Activated naive CD4-positive, alpha-beta T cell treated with anti-CD3 and anti-CD28 coated beads for 36 hours (primary cell): Measurements from ENCODE around the gene IRF2. TPM values are rescaled to one million over a fixed set of nuclear protein-coding genes. Genes with fewer than 3 reads are reported as not detected.

Experiments
- CTCF ChIA-PET: fragments of 350-600 bp; sonication (Branson Sonifier 250); formaldehyde crosslinking; loops from one replicate; lab custom pipeline; 2021; ENCODE audit warnings: antibody characterized with exemption; lab: Charles Lee
- DNase-seq: peaks from one replicate; pipeline ENCODE4 v3.0.0-alpha.2; 2020
- H3K27ac Mint-ChIP-seq: one replicate; pipeline ENCODE4 v1.8.0; 2021; ENCODE audit warnings: mild to moderate bottlenecking, mixed read lengths
- H3K27me3 Mint-ChIP-seq: one replicate; pipeline ENCODE4 v1.8.0; 2021; ENCODE audit warnings: low read depth, mixed read lengths
- H3K36me3 Mint-ChIP-seq: one replicate; pipeline ENCODE4 v1.8.0; 2021; ENCODE audit warnings: low read depth, mixed read lengths
- H3K4me1 Mint-ChIP-seq: one replicate; pipeline ENCODE4 v1.8.0; 2021; ENCODE audit warnings: low read depth, mixed read lengths
- H3K4me3 Mint-ChIP-seq: one replicate; pipeline ENCODE4 v1.8.0; 2021; ENCODE audit warnings: mild to moderate bottlenecking, moderate library complexity, mixed read lengths
- H3K9me3 Mint-ChIP-seq: one replicate; pipeline ENCODE4 v1.8.0; 2021; ENCODE audit warnings: mixed read lengths
- intact Hi-C: fragments of 100-400 bp; cut with micrococcal nuclease; formaldehyde crosslinking; loops from one replicate; pipeline ENCODE4 v1.15.1; 2023
- total RNA-seq, 2 experiments: library from RNA; stranded (reverse); gene quantifications; one replicate each; pipeline ENCODE4 v1.2.3, GENCODE V29; 2021

Gene IRF2
- total RNA-seq, 2 experiments from 2014 or later: 37.3 to 38.3 TPM

DNA sequence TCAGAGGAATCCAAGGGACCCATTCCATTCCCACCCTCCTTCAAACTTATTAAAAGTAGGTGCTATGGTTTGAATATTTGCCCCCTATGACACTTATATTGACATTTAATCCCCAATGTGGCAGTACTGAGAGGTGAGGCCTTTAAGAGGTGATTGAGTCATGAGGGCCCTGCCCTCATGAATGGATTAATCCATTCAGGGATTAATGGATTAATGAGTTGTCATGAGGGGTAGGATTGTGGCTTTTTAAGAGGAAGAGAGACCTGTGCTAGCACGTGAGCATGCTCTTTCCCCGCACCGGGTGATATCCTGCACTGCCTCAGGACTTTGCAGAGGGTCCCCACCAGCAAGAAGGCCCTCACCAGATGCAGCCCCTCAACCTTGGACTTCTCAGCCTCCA is 50.1 kb downstream of the IRF2 start:
- no peak overlapping the region for H3K4me3 Mint-ChIP-seq
- peaks cover 32% of the 10 kb centered on the region for H3K36me3 Mint-ChIP-seq
- peaks cover 53% of the 10 kb centered on the region for H3K4me1 Mint-ChIP-seq
- no peak for DNase-seq
- no peak overlapping the region for H3K27ac Mint-ChIP-seq
- intact Hi-C loops: no loop called here
- no peaks in the 10 kb centered on the region for H3K27me3 Mint-ChIP-seq
- H3K9me3 Mint-ChIP-seq: peaks cover 6% of the 10 kb centered on the region
- CTCF ChIA-PET: no interaction called here

DNA sequence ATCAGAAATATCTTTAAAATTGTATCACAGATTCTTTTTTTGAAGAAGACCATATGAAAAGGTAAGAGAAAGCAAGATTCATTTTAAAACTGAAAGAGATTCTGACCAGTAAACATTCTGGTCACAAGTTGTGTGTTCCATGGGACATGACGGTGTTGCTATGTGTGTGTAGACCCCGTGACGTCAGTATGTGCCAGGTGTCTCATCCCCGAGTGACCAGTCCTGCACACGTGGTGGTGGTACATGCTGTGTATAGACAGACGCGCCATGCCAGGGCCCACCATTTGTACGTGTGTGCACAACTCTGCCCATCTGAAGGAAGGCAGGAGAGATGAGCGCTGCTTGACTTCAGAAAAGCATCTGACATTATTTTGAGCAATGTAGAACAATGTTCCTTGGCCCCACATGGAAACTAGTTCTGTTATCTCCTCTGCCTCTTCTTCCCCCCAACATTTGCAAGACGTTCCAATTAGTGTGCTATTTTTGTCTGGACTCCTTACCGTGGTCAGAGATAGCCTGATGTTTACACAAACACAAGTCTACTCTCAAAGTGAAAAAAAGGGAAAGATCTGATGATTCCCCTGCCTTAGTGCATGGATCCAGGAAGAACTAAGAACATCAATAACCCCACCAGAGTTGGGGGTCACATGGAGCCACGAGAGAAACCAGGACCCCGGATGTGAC is 51.2 kb downstream of the IRF2 start:
- no peak for DNase-seq
- CTCF ChIA-PET: no interaction called here
- H3K27ac Mint-ChIP-seq: no peak overlapping the region
- peaks cover 62% of the 10 kb centered on the region for H3K4me1 Mint-ChIP-seq
- H3K36me3 Mint-ChIP-seq: peaks cover 35% of the 10 kb centered on the region
- H3K4me3 Mint-ChIP-seq: no peak overlapping the region
- intact Hi-C loops: no loop called here
- H3K27me3 Mint-ChIP-seq: no peaks in the 10 kb centered on the region
- H3K9me3 Mint-ChIP-seq: peaks cover 6% of the 10 kb centered on the region

DNA sequence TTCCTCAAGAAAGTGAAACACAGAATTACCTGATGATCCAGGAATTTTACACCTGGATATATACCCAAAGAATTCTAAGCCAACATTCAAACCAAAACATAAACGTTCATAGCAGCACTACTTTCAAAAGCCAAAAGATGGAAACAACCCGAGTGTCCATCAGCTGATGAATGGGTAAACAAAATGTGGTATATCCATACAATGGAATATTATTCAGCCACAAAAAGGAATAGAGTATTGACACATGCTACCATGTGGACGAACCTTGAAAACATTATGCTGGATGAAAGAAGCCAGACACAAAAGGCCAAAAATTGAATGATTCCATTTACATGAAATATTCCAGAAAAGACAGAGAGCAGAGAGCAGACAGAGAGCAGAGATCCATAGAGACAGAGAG is 52.0 kb downstream of the IRF2 start:
- peaks cover 65% of the 10 kb centered on the region for H3K4me1 Mint-ChIP-seq
- H3K36me3 Mint-ChIP-seq: peaks cover 37% of the 10 kb centered on the region
- CTCF ChIA-PET: interaction anchor here (0.9 to 1.1 kb wide), 2 partner anchors 115 to 159 kb away, joined by 3 to 6 read pairs; no protein-coding TSS in a partner anchor
- H3K27me3 Mint-ChIP-seq: no peaks in the 10 kb centered on the region
- H3K4me3 Mint-ChIP-seq: no peak overlapping the region
- intact Hi-C loops: no loop called here
- peaks cover 6% of the 10 kb centered on the region for H3K9me3 Mint-ChIP-seq
- no peak overlapping the region for H3K27ac Mint-ChIP-seq
- DNase-seq: no peak

DNA sequence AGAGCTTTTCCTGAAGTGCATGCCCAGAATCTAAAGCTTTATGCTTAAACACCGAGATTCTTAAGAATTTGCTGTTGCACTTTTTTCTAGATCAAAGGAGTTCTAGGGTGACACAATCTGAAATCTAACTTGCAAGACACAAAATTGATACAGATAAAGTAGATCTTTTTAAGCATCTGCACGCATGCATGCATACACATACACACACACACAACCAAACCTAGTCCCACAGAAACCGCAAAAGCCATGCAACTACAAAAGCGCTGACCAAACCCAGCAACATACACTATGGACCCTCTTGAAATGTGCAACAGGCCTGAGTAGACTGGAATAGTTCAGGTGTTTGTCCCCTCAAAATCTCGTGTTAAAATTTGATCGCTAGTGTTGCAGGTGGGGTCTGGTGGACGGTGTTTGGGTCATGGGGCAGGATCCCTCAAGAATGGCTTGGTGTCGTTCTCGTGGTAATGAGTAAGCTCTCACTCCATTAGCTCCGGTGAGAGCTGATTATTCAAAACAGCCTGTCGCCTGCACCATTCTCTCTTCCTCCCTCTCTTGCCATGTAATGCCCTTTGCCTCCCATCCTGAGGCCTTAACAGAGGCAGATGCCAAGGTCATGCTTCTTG is 52.7 kb downstream of the IRF2 start:
- Mint-ChIP-seq H3K9me3 (peaks cover 6% of the 10 kb centered on the region), H3K27ac (peak overlapping the region; percentile 37), H3K4me3 (no peak overlapping the region), H3K4me1 (peaks cover 61% of the 10 kb centered on the region), H3K27me3 (no peaks in the 10 kb centered on the region), H3K36me3 (peaks cover 31% of the 10 kb centered on the region)
- DNase-seq: no peak
- intact Hi-C loops: no loop called here
- CTCF ChIA-PET: interaction anchor here (0.9 to 1.3 kb wide), 4 partner anchors 116 to 161 kb away, joined by 3 to 6 read pairs (median 4); no protein-coding TSS in a partner anchor

DNA sequence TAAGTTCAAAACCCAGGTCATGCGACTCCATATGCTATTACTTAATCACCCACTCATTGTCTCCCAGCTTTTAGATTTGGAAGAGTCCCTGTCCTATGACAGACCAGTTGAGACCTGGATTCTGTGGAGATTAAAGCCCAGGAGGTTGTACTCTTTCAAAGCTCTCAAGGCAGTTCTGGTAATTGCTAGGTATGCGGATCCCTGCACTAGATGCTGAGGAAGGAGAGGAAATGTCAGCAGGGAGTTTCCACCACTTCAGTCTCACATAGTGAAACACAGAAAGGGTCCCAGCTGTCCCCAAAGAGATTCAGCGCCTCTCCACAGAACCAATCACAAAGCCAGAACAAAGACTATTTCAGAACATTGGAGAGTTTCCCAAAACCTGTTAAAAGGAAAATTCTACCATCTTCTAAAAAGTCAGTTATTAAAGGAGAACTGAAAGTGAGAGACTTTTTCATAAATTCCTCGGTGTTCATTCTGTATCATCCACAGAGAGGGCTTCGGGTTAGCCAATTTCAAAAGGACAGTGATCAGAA is 53.4 kb downstream of the IRF2 start:
- peaks cover 6% of the 10 kb centered on the region for H3K9me3 Mint-ChIP-seq
- peaks cover 27% of the 10 kb centered on the region for H3K36me3 Mint-ChIP-seq
- peak overlapping the region; percentile 19 for H3K4me3 Mint-ChIP-seq
- peaks cover 62% of the 10 kb centered on the region for H3K4me1 Mint-ChIP-seq
- no peaks in the 10 kb centered on the region for H3K27me3 Mint-ChIP-seq
- intact Hi-C loops: no loop called here
- peak overlapping the region; percentile 9 for H3K27ac Mint-ChIP-seq
- CTCF ChIA-PET: interaction anchor here (0.7 to 1.5 kb wide), 6 partner anchors 36 to 160 kb away, joined by 3 to 6 read pairs (median 3); no protein-coding TSS in a partner anchor
- peak; percentile 36 for DNase-seq

DNA sequence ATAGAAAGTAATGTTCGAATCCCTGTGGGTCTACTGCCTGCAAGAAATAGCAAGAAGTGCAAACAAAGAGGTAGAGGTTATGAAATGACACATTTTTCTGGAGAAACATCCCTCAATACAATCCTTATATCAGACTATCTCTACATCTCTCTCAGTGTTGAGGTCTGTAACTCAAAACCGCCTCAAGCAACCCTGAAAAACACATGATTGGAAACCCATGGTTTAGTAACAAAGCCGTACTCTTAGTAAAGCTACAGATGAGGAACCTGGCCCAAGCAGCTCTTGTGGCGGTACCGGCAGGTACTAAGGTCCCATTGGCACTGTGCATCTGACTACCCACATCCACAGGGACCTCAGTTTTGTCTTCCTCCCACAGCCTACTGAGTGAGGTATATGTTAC is 53.9 kb downstream of the IRF2 start:
- H3K27me3 Mint-ChIP-seq: no peaks in the 10 kb centered on the region
- peaks cover 27% of the 10 kb centered on the region for H3K36me3 Mint-ChIP-seq
- intact Hi-C loops: no loop called here
- H3K4me3 Mint-ChIP-seq: no peak overlapping the region
- DNase-seq: no peak
- peaks cover 66% of the 10 kb centered on the region for H3K4me1 Mint-ChIP-seq
- H3K9me3 Mint-ChIP-seq: peaks cover 6% of the 10 kb centered on the region
- H3K27ac Mint-ChIP-seq: no peak overlapping the region
- CTCF ChIA-PET: interaction anchor here (0.7 to 1.5 kb wide), 4 partner anchors 35 to 160 kb away, joined by 3 read pairs; no protein-coding TSS in a partner anchor

DNA sequence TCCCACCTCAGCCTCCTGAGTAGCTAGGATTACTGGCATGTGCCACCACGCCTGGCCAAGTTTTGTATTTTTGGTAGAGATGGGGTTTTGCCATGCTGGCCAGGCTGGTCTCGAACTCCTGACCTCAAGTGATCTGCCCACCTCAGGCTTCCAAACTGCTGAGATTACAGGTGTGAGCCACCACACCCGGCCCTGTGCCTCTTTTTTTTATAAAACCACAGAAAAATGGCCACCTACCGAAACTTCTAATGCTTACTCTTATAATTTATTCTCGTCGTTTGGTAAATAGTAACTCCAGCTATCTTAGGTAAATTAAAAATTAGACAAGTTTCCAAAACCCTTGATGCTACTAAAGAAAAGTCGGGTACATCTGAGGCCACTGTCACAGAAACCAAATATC is 54.4 kb downstream of the IRF2 start:
- H3K9me3 Mint-ChIP-seq: peaks cover 6% of the 10 kb centered on the region
- intact Hi-C loops: loop anchor here (2.0 kb wide), 2 partner anchors 37 to 229 kb away; partner anchors contain the start of genes CASP3 and PRIMPOL
- H3K27ac Mint-ChIP-seq: no peak overlapping the region
- H3K4me1 Mint-ChIP-seq: peaks cover 70% of the 10 kb centered on the region
- CTCF ChIA-PET: interaction anchor here (0.8 to 1.5 kb wide), 3 partner anchors 112 to 159 kb away, joined by 3 read pairs; no protein-coding TSS in a partner anchor
- H3K4me3 Mint-ChIP-seq: no peak overlapping the region
- peaks cover 27% of the 10 kb centered on the region for H3K36me3 Mint-ChIP-seq
- H3K27me3 Mint-ChIP-seq: no peaks in the 10 kb centered on the region
- no peak for DNase-seq

DNA sequence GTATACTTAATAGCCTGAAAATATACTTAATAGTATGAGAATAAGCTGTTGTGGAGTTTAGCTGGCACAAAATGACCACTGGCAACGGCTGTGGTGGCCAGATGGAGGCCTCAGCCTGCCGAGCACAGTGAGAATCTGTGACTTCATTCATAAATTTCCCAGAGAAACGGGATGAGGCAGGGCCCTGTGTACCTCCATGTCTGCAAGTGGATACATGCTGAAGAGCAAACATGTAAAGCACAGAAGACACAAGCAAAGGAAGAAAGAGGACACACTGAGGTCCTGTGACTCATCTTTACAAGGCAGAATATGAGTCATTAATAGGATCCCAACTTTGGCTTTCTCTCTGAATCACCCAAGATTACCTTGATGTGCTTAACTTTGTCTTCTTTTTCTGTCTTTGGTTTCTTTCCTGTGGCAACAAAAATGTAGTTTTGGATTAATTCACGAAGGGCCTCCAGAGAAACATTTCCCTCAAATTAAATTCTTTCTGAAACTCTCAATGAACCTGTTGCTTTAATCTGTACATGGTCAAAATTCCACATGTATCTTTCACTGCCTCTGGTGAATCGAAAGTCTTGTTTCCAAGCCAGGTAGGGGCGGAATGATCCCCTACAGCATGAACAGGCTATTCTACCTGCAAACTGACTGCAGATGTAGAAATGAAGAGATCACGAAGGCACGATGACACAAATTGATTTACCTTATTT is 56.4 kb downstream of the IRF2 start:
- Mint-ChIP-seq H3K4me1 (peaks cover 84% of the 10 kb centered on the region), H3K27ac (peak overlapping the region; percentile 73), H3K4me3 (no peak overlapping the region), H3K27me3 (no peaks in the 10 kb centered on the region), H3K36me3 (peaks cover 22% of the 10 kb centered on the region), H3K9me3 (peaks cover 3% of the 10 kb centered on the region)
- DNase-seq: peak; percentile 27
- intact Hi-C loops: loop anchor here (1.0 to 2.0 kb wide), 14 partner anchors 8 to 316 kb away; partner anchors contain the start of genes CASP3, CENPU, IRF2 and PRIMPOL
- CTCF ChIA-PET: interaction anchor here (0.8 to 2.1 kb wide), 4 partner anchors 9 to 154 kb away, joined by 3 to 12 read pairs (median 4); no protein-coding TSS in a partner anchor

DNA sequence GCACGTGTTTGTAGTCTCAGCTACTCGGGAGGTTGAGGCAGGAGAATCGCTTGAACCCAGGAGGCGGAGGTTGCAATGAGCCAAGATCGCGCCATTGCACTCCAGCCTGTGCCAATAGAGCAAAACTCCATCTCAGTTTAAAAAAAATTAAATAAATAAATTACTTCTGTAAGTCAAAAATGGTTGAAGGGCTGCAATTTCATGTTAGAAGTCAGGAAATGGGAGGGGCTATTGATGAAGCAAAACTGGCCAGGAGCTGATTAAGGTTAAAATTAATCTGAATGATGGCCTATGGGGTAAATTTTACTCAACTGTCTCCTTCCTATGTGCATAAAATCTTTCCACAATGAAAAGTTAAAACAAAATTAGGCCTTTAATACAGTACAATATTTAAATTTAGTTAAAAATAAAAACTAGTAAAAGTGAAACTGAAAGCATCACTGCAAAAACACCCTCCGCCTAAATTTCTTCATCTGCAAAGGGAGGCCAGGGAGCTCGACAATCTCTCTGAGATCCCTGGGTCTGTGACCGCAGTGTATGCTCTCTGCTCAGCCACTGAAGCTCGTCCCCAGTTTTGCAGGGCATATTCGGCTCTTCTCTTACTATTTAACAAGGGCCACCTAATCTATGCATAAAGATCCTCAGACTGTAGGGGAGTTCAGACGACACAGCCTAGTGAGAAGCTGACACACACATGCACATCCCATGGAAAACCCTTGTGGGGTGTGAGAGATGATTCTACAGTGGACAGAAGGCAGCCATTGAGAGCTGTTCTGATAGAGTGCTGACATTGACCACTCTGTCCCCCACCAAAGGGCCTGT is 57.2 kb downstream of the IRF2 start:
- Mint-ChIP-seq H3K9me3 (no peaks in the 10 kb centered on the region), H3K4me3 (peak overlapping the region; percentile 60), H3K36me3 (peaks cover 20% of the 10 kb centered on the region), H3K4me1 (peaks cover 86% of the 10 kb centered on the region), H3K27ac (peak overlapping the region; percentile 82), H3K27me3 (no peaks in the 10 kb centered on the region)
- peak; percentile 60 for DNase-seq
- intact Hi-C loops: loop anchor here (2.0 kb wide), 1 partner anchor 72 kb away; no protein-coding TSS in a partner anchor
- CTCF ChIA-PET: interaction anchor here (0.7 to 2.1 kb wide), 7 partner anchors 8 to 757 kb away, joined by 3 to 12 read pairs (median 4); no protein-coding TSS in a partner anchor

DNA sequence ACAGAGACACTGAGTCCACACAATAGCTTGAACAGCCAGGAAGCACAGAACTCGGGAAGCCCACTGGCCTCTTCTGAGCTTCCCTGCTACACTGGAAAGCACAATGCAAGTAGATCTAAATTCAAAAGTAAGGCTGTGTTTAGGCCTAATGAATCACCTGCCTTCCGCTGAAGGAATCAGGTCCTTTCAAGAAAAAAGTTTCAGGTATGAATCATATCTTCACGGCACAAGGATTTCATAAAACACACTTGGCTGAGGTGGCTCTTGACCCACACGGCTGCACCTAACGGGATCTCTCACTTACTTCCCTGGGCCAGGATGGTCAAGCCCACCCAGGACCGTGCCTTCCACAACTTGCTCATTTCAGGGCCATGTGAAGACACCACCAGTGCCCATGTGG is 59.3 kb downstream of the IRF2 start:
- Mint-ChIP-seq H3K27ac (peak overlapping the region; percentile 57), H3K36me3 (peaks cover 18% of the 10 kb centered on the region), H3K4me3 (no peak overlapping the region), H3K27me3 (no peaks in the 10 kb centered on the region), H3K4me1 (peaks cover 73% of the 10 kb centered on the region), H3K9me3 (no peaks in the 10 kb centered on the region)
- CTCF ChIA-PET: interaction anchor here (0.5 to 0.6 kb wide), 2 partner anchors 32 to 142 kb away, joined by 3 read pairs; no protein-coding TSS in a partner anchor
- DNase-seq: no peak
- intact Hi-C loops: no loop called here
